Measurements from ENCODE around the gene PLXNA4.
"Not testable (repeated sequence)": the region's sequence is repeated elsewhere in the genome, so short reads cannot be mapped to it uniquely, and the experiment has no call there.

The PLXNA4 gene

GRCh38 chr7:132183781-132184380 lies 392.4 kb downstream of the PLXNA4 start:
- Histone ChIP-seq H3K9ac (ENCODE audit: low read depth, low read length) (no peak overlapping the region), H3K4me3 (ENCODE audit: low read depth, low read length) (no peak overlapping the region), H3K27ac (ENCODE audit: low read depth, low read length) (no peak overlapping the region), H3K4me1 (ENCODE audit: control insufficient read depth, insufficient read depth, low read length) (peaks cover 24% of the 10 kb centered on the region), H3K27me3 (ENCODE audit: control insufficient read depth, insufficient read depth, low read length) (no peaks in the 10 kb centered on the region), H3K9me3 (ENCODE audit: control insufficient read depth, insufficient read depth, low read length) (peaks cover 2% of the 10 kb centered on the region; the same call in 1 of the 2 replicates), H3K36me3 (ENCODE audit: control insufficient read depth, insufficient read depth, low read length) (no peaks in the 10 kb centered on the region)

- Histone ChIP-seq H3K27me3 (ENCODE audit: control insufficient read depth, insufficient read depth, low read length) (no peaks in the 10 kb centered on the region), H3K9ac (ENCODE audit: low read depth, low read length) (no peak overlapping the region), H3K27ac (ENCODE audit: low read depth, low read length) (no peak overlapping the region), H3K4me3 (ENCODE audit: low read depth, low read length) (no peak overlapping the region), H3K36me3 (ENCODE audit: control insufficient read depth, insufficient read depth, low read length) (no peaks in the 10 kb centered on the region), H3K4me1 (ENCODE audit: control insufficient read depth, insufficient read depth, low read length) (peaks cover 18% of the 10 kb centered on the region), H3K9me3 (ENCODE audit: control insufficient read depth, insufficient read depth, low read length) (peaks cover 2% of the 10 kb centered on the region; the same call in 1 of the 2 replicates)
Measured at GRCh38 chr7:132182992-132183391, 393.3 kb downstream of the PLXNA4 start.

DNA sequence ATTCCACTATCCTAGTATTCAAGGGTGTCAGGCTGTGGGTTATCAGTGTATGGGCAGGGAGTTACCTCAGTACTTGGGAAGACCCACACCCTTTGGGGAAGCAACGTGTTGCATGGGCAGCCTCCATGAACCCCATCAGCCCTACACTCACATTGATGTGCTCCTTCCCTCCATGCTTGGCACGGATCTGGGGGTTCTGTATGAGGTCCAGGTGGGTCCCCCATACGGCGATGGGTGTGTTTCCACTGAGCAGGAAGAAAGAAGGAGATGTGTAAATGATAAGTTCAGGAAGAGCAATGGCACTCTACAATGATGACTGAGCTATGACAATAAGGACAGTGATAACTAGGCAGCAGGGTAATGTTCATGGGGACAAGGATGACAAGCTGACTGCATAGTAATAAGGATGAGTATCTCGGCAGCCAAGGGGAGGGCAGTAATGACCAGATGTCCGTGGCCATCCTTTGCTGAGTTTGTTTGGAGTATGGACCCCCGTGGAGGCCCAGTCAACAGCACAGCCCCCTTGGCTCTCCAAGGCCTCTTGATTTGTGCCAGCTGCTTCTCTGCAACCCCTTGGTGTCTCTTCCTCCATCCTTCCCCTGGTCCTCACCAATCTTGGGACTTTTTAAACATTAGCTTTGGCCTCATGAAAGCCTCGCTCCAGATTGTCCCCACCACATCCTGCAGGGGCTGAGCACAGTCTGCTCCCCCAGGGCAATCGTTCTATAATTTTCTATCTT lies 394.2 kb downstream of the PLXNA4 start:
- Histone ChIP-seq H3K27ac (ENCODE audit: low read depth, low read length) (no peak overlapping the region), H3K9me3 (ENCODE audit: control insufficient read depth, insufficient read depth, low read length) (no peaks in the 10 kb centered on the region), H3K4me3 (ENCODE audit: low read depth, low read length) (no peak overlapping the region), H3K9ac (ENCODE audit: low read depth, low read length) (no peak overlapping the region), H3K36me3 (ENCODE audit: control insufficient read depth, insufficient read depth, low read length) (no peaks in the 10 kb centered on the region), H3K4me1 (ENCODE audit: control insufficient read depth, insufficient read depth, low read length) (peaks cover 13% of the 10 kb centered on the region), H3K27me3 (ENCODE audit: control insufficient read depth, insufficient read depth, low read length) (no peaks in the 10 kb centered on the region)

DNA sequence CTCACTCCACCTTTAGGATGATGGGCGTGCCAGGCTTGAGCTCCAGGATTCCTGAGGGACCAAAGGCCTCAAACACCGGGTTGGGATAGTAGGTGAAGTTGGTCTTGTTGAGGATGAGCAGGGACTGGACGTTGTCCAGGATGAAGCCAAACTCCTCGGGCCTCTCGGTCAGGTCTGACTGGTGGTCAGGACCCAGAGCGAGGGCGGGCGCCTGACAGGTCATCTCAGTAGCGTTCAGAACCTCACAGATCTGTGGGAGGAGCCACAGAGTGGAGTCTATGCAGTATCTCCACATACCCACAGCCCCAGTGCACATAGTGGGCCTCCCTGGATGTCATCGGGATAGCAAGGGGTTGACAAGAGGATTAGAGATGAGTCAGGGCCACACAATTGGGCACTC lies 394.9 kb downstream of the PLXNA4 start:
- Histone ChIP-seq H3K9ac (ENCODE audit: low read depth, low read length) (no peak overlapping the region), H3K36me3 (ENCODE audit: control insufficient read depth, insufficient read depth, low read length) (no peaks in the 10 kb centered on the region), H3K4me1 (ENCODE audit: control insufficient read depth, insufficient read depth, low read length) (peaks cover 13% of the 10 kb centered on the region), H3K9me3 (ENCODE audit: control insufficient read depth, insufficient read depth, low read length) (no peaks in the 10 kb centered on the region), H3K27me3 (ENCODE audit: control insufficient read depth, insufficient read depth, low read length) (no peaks in the 10 kb centered on the region), H3K27ac (ENCODE audit: low read depth, low read length) (no peak overlapping the region), H3K4me3 (ENCODE audit: low read depth, low read length) (no peak overlapping the region)

- Histone ChIP-seq H3K9me3 (ENCODE audit: control insufficient read depth, insufficient read depth, low read length) (no peaks in the 10 kb centered on the region), H3K27me3 (ENCODE audit: control insufficient read depth, insufficient read depth, low read length) (no peaks in the 10 kb centered on the region), H3K4me1 (ENCODE audit: control insufficient read depth, insufficient read depth, low read length) (peaks cover 13% of the 10 kb centered on the region), H3K27ac (ENCODE audit: low read depth, low read length) (no peak overlapping the region), H3K4me3 (ENCODE audit: low read depth, low read length) (no peak overlapping the region), H3K36me3 (ENCODE audit: control insufficient read depth, insufficient read depth, low read length) (no peaks in the 10 kb centered on the region), H3K9ac (ENCODE audit: low read depth, low read length) (no peak overlapping the region)
Measured at GRCh38 chr7:132180481-132180880, 395.8 kb downstream of the PLXNA4 start.

GRCh38 chr7:132179681-132180080 lies 396.6 kb downstream of the PLXNA4 start:
- H3K27me3 ChIP-seq (ENCODE audit: control insufficient read depth, insufficient read depth, low read length): no peaks in the 10 kb centered on the region
- no peaks in the 10 kb centered on the region for H3K36me3 ChIP-seq (ENCODE audit: control insufficient read depth, insufficient read depth, low read length)
- no peak overlapping the region for H3K27ac ChIP-seq (ENCODE audit: low read depth, low read length)
- peaks cover 13% of the 10 kb centered on the region for H3K4me1 ChIP-seq (ENCODE audit: control insufficient read depth, insufficient read depth, low read length)
- H3K9me3 ChIP-seq (ENCODE audit: control insufficient read depth, insufficient read depth, low read length): no peaks in the 10 kb centered on the region
- H3K9ac ChIP-seq (ENCODE audit: low read depth, low read length): no peak overlapping the region
- H3K4me3 ChIP-seq (ENCODE audit: low read depth, low read length): no peak overlapping the region

GRCh38 chr7:132179080-132179430 lies 397.2 kb downstream of the PLXNA4 start:
- Histone ChIP-seq H3K4me1 (ENCODE audit: control insufficient read depth, insufficient read depth, low read length) (peaks cover 10% of the 10 kb centered on the region), H3K36me3 (ENCODE audit: control insufficient read depth, insufficient read depth, low read length) (no peaks in the 10 kb centered on the region), H3K9ac (ENCODE audit: low read depth, low read length) (no peak overlapping the region), H3K27ac (ENCODE audit: low read depth, low read length) (no peak overlapping the region), H3K4me3 (ENCODE audit: low read depth, low read length) (no peak overlapping the region), H3K9me3 (ENCODE audit: control insufficient read depth, insufficient read depth, low read length) (no peaks in the 10 kb centered on the region), H3K27me3 (ENCODE audit: control insufficient read depth, insufficient read depth, low read length) (no peaks in the 10 kb centered on the region)

DNA sequence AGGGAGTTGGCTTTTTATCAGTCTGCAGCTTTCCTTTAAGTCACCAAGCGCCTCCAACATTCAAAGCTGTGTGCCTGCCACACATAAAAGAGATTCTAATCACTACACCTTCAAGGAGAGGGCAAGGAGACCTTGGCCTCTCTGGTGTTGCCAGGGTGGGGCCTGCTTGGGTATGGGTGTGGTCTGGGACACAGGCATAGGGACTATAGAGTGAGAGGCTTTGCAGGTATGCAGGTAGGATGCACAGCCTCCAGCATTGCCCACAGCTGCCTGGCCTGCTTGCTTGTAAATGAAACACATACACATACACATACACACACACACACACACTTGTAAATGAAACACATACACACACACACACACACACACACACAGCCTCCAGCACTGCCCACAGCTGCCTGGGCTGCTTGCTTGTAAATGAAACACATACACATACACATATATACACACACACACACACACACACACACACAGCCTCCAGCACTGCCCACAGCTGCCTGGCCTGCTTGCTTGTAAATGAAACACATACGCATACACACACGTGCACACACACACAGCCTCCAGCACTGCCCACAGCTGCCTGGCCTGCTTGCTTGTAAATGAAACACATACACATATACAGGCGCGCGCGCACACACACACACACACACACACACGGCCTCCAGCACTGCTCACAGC lies 397.7 kb downstream of the PLXNA4 start:
- H3K4me3 ChIP-seq (ENCODE audit: low read depth, low read length); H3K36me3 ChIP-seq (ENCODE audit: control insufficient read depth, insufficient read depth, low read length); H3K9me3 ChIP-seq (ENCODE audit: control insufficient read depth, insufficient read depth, low read length); H3K27ac ChIP-seq (ENCODE audit: low read depth, low read length); H3K9ac ChIP-seq (ENCODE audit: low read depth, low read length); H3K4me1 ChIP-seq (ENCODE audit: control insufficient read depth, insufficient read depth, low read length); H3K27me3 ChIP-seq (ENCODE audit: control insufficient read depth, insufficient read depth, low read length): not testable (repeated sequence)

DNA sequence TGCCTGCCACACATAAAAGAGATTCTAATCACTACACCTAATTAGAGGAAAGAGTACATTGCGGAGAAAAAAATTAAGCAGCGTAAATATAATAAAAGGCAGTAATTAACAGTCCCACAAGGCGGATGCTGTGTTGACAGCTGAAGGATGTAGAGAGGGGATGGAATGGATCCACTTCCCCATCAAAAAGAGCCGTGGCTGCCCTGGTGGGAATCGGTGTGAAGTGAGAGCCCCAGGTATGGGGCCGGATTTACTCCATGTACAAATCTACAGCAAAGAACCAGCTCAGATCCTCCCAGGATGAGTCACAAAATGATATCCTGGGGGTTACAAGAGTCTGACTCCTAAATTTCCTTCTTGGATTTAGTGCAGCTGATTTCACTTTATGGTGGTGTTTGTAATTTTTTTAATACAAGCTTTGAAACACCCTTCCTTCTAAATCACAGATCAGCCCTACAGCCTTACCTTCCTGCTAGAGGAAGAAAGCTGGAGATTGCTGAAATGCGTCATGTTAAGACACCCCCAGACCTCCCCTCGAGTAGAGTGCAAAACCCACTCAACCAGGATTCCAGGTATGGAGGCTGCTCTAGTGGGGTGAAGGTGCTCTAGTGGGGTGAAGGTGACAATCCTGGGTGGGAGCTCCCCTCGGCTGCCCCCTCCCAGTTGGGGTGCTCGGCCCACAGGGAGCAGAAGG lies 398.4 kb downstream of the PLXNA4 start:
- Histone ChIP-seq H3K27me3 (ENCODE audit: control insufficient read depth, insufficient read depth, low read length) (no peaks in the 10 kb centered on the region), H3K27ac (ENCODE audit: low read depth, low read length) (no peak overlapping the region), H3K4me1 (ENCODE audit: control insufficient read depth, insufficient read depth, low read length) (peaks cover 5% of the 10 kb centered on the region; the same call in 1 of the 2 replicates), H3K9ac (ENCODE audit: low read depth, low read length) (no peak overlapping the region), H3K36me3 (ENCODE audit: control insufficient read depth, insufficient read depth, low read length) (no peaks in the 10 kb centered on the region), H3K9me3 (ENCODE audit: control insufficient read depth, insufficient read depth, low read length) (no peaks in the 10 kb centered on the region), H3K4me3 (ENCODE audit: low read depth, low read length) (no peak overlapping the region)

DNA sequence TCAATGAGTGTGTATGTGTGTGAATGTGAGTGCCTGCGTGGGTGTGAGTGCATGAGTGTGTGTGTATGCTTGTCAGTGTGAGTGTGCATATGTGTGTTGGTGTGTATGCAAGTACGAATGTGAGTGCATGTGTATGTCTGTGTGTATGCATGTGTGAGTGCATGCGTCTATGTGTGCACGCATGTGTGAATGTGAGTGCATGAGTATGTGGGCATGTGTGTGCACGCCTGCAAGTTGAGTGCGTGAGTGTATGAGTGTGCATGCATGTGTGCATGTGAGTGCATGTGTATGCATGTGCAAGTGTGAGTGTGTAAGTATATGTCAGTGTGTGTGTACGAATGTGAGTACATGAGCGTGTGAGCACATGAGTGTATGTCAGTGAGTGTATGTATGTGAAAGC lies 399.6 kb downstream of the PLXNA4 start:
- Histone ChIP-seq H3K9me3 (ENCODE audit: control insufficient read depth, insufficient read depth, low read length) (no peaks in the 10 kb centered on the region), H3K27me3 (ENCODE audit: control insufficient read depth, insufficient read depth, low read length) (no peaks in the 10 kb centered on the region), H3K27ac (ENCODE audit: low read depth, low read length) (no peak overlapping the region), H3K9ac (ENCODE audit: low read depth, low read length) (no peak overlapping the region), H3K4me3 (ENCODE audit: low read depth, low read length) (no peak overlapping the region), H3K4me1 (ENCODE audit: control insufficient read depth, insufficient read depth, low read length) (peaks cover 5% of the 10 kb centered on the region; the same call in 1 of the 2 replicates), H3K36me3 (ENCODE audit: control insufficient read depth, insufficient read depth, low read length) (no peaks in the 10 kb centered on the region)

GRCh38 chr7:132171130-132171576 lies 405.1 kb downstream of the PLXNA4 start:
- Histone ChIP-seq H3K36me3 (ENCODE audit: control insufficient read depth, insufficient read depth, low read length) (no peaks in the 10 kb centered on the region), H3K9ac (ENCODE audit: low read depth, low read length) (no peak overlapping the region), H3K9me3 (ENCODE audit: control insufficient read depth, insufficient read depth, low read length) (no peaks in the 10 kb centered on the region), H3K4me3 (ENCODE audit: low read depth, low read length) (no peak overlapping the region), H3K27ac (ENCODE audit: low read depth, low read length) (no peak overlapping the region), H3K27me3 (ENCODE audit: control insufficient read depth, insufficient read depth, low read length) (no peaks in the 10 kb centered on the region), H3K4me1 (ENCODE audit: control insufficient read depth, insufficient read depth, low read length) (no peaks in the 10 kb centered on the region)
